ENCODE results near the gene RNF13.

DNA sequence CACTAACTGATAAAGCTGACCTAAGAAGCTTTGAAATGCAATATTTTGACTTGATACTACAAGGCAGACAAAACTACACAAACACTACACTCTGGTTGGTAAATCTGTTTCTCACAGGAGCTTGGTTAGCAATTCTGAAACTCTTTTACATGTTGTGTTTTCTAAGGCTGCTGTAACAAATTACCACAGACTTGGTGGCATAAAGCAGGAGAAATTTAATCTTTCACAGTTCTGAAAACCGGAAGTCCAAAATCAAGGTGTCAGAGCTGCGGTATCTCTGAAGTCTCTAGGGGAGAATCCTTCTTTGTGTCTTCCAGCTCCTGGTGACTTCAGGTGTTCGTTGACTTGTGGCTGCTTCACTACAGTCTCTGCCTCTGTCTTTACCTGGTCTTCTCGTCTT is 170.6 kb downstream of the RNF13 start:
- TF ChIP-seq GABPA (IDR thresholded peaks at IDR 0.05; ENCODE audit: low read depth) (no peak), POLR2AphosphoS5 (IDR thresholded peaks at IDR 0.05; ENCODE audit: low read depth) (no peak), SPI1 (IDR thresholded peaks at IDR 0.05; ENCODE audit: borderline replicate concordance, low read depth) (no peak)
- TF ChIP-seq, protein P1, sequence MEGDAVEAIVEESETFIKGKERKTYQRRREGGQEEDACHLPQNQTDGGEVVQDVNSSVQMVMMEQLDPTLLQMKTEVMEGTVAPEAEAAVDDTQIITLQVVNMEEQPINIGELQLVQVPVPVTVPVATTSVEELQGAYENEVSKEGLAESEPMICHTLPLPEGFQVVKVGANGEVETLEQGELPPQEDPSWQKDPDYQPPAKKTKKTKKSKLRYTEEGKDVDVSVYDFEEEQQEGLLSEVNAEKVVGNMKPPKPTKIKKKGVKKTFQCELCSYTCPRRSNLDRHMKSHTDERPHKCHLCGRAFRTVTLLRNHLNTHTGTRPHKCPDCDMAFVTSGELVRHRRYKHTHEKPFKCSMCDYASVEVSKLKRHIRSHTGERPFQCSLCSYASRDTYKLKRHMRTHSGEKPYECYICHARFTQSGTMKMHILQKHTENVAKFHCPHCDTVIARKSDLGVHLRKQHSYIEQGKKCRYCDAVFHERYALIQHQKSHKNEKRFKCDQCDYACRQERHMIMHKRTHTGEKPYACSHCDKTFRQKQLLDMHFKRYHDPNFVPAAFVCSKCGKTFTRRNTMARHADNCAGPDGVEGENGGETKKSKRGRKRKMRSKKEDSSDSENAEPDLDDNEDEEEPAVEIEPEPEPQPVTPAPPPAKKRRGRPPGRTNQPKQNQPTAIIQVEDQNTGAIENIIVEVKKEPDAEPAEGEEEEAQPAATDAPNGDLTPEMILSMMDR (IDR thresholded peaks at IDR 0.05; ENCODE audit: insufficient read depth, low read length), result no peak
- TF ChIP-seq, protein P2, sequence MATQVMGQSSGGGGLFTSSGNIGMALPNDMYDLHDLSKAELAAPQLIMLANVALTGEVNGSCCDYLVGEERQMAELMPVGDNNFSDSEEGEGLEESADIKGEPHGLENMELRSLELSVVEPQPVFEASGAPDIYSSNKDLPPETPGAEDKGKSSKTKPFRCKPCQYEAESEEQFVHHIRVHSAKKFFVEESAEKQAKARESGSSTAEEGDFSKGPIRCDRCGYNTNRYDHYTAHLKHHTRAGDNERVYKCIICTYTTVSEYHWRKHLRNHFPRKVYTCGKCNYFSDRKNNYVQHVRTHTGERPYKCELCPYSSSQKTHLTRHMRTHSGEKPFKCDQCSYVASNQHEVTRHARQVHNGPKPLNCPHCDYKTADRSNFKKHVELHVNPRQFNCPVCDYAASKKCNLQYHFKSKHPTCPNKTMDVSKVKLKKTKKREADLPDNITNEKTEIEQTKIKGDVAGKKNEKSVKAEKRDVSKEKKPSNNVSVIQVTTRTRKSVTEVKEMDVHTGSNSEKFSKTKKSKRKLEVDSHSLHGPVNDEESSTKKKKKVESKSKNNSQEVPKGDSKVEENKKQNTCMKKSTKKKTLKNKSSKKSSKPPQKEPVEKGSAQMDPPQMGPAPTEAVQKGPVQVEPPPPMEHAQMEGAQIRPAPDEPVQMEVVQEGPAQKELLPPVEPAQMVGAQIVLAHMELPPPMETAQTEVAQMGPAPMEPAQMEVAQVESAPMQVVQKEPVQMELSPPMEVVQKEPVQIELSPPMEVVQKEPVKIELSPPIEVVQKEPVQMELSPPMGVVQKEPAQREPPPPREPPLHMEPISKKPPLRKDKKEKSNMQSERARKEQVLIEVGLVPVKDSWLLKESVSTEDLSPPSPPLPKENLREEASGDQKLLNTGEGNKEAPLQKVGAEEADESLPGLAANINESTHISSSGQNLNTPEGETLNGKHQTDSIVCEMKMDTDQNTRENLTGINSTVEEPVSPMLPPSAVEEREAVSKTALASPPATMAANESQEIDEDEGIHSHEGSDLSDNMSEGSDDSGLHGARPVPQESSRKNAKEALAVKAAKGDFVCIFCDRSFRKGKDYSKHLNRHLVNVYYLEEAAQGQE (IDR thresholded peaks at IDR 0.05; ENCODE audit: insufficient replicate concordance, low read depth), result no peak

Measured in HL-60 (cell line).